BLaER1 (cell line): ENCODE results near the gene RAC3.

Experiments
- H3K27ac ChIP-seq: shearing (Covaris generic); formaldehyde crosslinking; 2 replicates; pipeline ENCODE4 v1.8.1; 2022
- H3K27me3 ChIP-seq: shearing (Covaris generic); formaldehyde crosslinking; 2 replicates; pipeline ENCODE4 v1.8.1; 2022
- H3K36me3 ChIP-seq: shearing (Covaris generic); formaldehyde crosslinking; 2 replicates; pipeline ENCODE4 v1.8.1; 2022
- H3K4me1 ChIP-seq: shearing (Covaris generic); formaldehyde crosslinking; 2 replicates; pipeline ENCODE4 v1.8.1; 2022
- H3K4me2 ChIP-seq: shearing (Covaris generic); formaldehyde crosslinking; 2 replicates; pipeline ENCODE4 v1.8.1; 2022
- H3K4me3 ChIP-seq: shearing (Covaris generic); formaldehyde crosslinking; 2 replicates; pipeline ENCODE4 v1.8.1; 2022
- H3K9ac ChIP-seq: shearing (Covaris generic); formaldehyde crosslinking; 2 replicates; pipeline ENCODE4 v1.8.1; 2022
- H3K9me3 ChIP-seq: shearing (Covaris generic); formaldehyde crosslinking; 2 replicates; pipeline ENCODE4 v1.8.1; 2022
- H4K20me1 ChIP-seq: shearing (Covaris generic); formaldehyde crosslinking; 2 replicates; pipeline ENCODE4 v1.8.1; 2022
- Cebpa-rat ChIP-seq: shearing (Covaris generic); IDR thresholded peaks from 2 replicates; pipeline ENCODE4 v1.8.1; 2022

RAC3 gene

DNA sequence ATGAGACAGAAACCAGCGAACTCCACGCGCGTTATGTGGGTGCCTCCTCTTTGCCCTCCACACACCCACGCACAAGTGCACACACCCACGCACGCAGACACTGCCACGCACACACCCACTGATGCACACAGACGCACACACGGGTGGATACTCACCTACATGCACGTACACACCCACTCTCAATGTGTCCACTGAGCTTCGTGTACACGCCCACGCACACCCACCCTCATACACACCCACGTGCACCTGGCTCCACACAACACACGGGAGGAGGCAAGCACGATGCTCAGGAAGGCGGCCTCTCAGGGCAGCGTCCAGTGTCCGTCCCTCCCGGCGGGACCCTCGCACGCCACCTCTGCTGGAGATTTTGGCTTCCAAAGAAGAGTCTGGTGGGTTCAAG is 15.9 kb downstream of the RAC3 start:
- H3K27ac ChIP-seq: no peak overlapping the region
- H4K20me1 ChIP-seq: peaks cover 6% of the 10 kb centered on the region
- no peak overlapping the region for H3K9ac ChIP-seq

DNA sequence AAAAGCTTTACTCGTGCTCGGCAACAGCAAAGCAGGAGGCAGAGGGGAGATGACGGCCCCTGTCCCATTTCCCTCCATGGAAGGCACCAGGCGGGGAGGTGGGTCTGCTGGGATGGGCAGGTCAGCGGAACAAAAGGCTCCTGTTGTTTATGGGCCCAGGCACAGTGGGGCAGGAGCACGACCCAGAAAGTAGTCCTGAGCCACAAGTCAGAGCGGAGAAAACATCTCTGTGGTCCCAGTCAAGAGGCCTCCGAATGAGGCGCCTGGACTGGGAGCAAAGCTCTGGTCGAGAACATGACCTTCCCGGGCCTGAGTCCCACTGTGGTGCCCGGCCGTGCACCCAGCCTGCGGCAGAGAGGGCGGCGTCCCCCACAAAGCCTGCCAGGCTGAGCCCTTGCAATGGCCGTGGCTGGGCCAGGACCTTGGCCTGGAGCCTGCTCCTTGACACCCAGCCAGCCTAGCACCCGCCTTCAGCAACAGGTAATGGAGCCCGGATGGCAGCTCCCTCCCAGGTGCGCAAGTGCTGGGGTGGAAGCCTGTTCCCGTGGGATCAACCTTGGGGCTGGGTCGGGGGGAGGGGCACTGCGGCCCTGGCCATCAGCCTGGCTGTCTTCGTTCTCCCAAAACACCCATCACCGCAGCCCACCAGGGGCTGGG is 16.6 kb downstream of the RAC3 start:
- peaks cover 21% of the 10 kb centered on the region for H3K4me1 ChIP-seq
- H3K27me3 ChIP-seq: no peaks in the 10 kb centered on the region
- no peak overlapping the region for H3K4me3 ChIP-seq
- no peak overlapping the region for H3K4me2 ChIP-seq
- H3K36me3 ChIP-seq: peaks cover 40% of the 10 kb centered on the region
- H3K9ac ChIP-seq: no peak overlapping the region
- H3K9me3 ChIP-seq: no peaks in the 10 kb centered on the region
- no peak for TF ChIP-seq Cebpa-rat
- no peak overlapping the region for H3K27ac ChIP-seq
- peaks cover 13% of the 10 kb centered on the region for H4K20me1 ChIP-seq

More for the DNA sequence above, 15.9 kb downstream of the RAC3 start:
- Histone ChIP-seq H3K4me1 (peaks cover 14% of the 10 kb centered on the region), H3K4me2 (no peak overlapping the region), H3K27me3 (no peaks in the 10 kb centered on the region), H3K9me3 (no peaks in the 10 kb centered on the region), H3K36me3 (peaks cover 40% of the 10 kb centered on the region), H3K4me3 (no peak overlapping the region)
- no peak for TF ChIP-seq Cebpa-rat

DNA sequence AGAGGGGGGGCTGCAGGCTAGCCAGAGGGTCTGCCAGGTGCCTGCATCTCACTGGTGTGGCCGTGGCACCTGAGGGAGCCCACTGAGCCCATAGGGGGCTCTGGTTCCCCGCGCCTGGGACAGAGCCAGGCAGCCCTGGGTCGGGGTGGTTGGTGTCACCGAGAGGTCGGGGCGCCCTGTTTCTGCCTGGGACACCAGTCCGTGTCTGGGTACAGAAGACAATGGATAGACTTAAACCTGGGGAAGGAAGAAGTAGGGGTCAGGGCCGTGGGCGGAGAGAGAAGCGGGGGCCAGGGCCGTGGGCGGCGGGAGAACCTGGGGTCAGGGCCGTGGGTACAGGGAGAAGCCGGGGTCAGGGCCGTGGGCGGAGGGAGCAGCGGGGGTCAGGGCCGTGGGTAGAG is 17.1 kb downstream of the RAC3 start:
- TF ChIP-seq Cebpa-rat: no peak
- Histone ChIP-seq H3K36me3 (peaks cover 45% of the 10 kb centered on the region), H4K20me1 (peaks cover 18% of the 10 kb centered on the region)

DNA sequence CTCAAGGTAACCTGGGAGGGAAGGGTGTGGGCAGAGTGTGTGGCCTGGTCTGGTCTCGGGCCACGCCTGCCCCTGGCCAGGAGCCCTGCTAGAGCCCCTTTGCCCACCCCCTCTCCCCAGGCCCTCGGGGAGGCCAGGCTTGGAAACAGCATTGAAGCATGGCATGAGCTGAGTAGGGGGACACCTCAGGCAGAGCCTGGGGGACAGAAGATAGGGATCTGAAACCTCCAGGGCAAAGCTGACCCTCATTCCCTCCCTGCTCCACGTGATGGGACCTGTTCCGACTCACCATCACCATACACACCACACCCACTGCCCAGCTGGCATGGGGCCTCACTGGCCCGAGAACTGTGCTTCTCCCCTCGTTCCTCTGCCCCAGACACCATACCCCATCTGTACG is 17.6 kb downstream of the RAC3 start:
- no peak overlapping the region for H3K4me2 ChIP-seq
- TF ChIP-seq Cebpa-rat: no peak

More for the DNA sequence above, 17.1 kb downstream of the RAC3 start:
- Histone ChIP-seq H3K9ac (no peak overlapping the region), H3K27ac (no peak overlapping the region), H3K4me2 (no peak overlapping the region), H3K4me1 (peaks cover 26% of the 10 kb centered on the region), H3K4me3 (no peak overlapping the region), H3K9me3 (no peaks in the 10 kb centered on the region), H3K27me3 (no peaks in the 10 kb centered on the region)

DNA sequence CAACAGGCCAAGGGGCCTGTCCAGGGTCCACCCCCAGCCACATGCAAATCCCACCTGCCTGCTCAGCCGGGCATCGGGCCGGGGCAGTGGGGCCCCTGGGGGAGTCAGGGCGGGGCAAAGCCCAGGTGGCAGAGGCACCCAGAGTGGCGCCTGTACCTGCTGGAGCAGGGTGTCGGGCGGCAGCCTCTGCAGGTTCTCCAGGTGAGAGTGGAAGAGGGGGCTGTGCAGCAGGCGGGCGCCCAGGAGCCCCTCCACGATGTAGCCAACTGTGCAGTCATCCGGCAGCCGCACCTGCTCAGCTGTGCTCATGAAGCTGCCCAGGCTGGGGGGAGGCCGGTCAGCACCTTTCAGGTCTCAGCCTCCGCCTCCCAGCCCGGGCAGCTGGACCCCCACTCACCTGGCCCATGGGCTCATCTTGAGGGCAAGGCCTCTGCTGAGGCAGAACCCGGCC is 18.1 kb downstream of the RAC3 start:
- H3K4me1 ChIP-seq: peaks cover 35% of the 10 kb centered on the region
- no peak for TF ChIP-seq Cebpa-rat
- no peaks in the 10 kb centered on the region for H3K27me3 ChIP-seq
- H3K27ac ChIP-seq: no peak overlapping the region
- H3K4me2 ChIP-seq: no peak overlapping the region
- H3K9me3 ChIP-seq: no peaks in the 10 kb centered on the region
- H3K4me3 ChIP-seq: no peak overlapping the region
- peaks cover 55% of the 10 kb centered on the region for H3K36me3 ChIP-seq
- H3K9ac ChIP-seq: no peak overlapping the region
- peaks cover 28% of the 10 kb centered on the region for H4K20me1 ChIP-seq

More for the DNA sequence above, 17.6 kb downstream of the RAC3 start:
- Histone ChIP-seq H3K4me1 (peaks cover 31% of the 10 kb centered on the region), H4K20me1 (peaks cover 23% of the 10 kb centered on the region), H3K9ac (no peak overlapping the region), H3K9me3 (no peaks in the 10 kb centered on the region), H3K4me3 (no peak overlapping the region), H3K27ac (no peak overlapping the region), H3K27me3 (no peaks in the 10 kb centered on the region), H3K36me3 (peaks cover 51% of the 10 kb centered on the region)

DNA sequence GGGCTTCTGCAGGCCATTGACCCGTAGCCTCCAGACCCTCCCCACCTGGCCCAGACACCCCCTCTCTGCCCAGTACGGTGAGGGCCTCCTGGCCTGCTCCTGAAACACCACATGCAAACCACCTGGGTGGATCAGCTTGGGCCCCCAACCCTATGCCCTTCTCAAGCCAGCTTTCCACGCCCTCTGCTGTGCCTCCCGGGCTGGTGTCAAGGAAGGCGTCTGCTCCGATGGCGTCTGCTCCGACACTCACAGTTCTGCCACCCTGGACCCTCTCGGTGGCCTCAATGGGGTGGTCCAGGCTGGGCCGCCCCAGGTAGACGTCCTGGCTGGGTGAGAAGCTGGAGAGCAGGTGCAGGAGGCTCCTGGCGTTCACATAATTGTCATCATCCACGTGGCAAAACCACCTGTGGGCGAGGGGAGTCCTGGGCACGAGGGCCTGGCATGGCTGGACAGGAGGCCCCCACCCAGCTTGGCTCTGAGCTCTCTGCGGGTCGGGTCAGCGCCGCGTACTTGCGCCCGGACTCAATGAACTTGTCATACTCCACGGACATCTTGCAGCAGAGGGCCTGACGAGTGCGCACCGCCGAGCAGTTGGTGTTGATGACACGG is 18.8 kb downstream of the RAC3 start:
- Histone ChIP-seq H4K20me1 (peaks cover 35% of the 10 kb centered on the region), H3K27me3 (no peaks in the 10 kb centered on the region), H3K9me3 (no peaks in the 10 kb centered on the region), H3K4me3 (peak overlapping the region; percentile 98), H3K27ac (no peak overlapping the region), H3K36me3 (peaks cover 62% of the 10 kb centered on the region), H3K4me2 (peak overlapping the region; percentile 98), H3K9ac (peak overlapping the region; percentile 88), H3K4me1 (peaks cover 42% of the 10 kb centered on the region)
- TF ChIP-seq Cebpa-rat: no peak

DNA sequence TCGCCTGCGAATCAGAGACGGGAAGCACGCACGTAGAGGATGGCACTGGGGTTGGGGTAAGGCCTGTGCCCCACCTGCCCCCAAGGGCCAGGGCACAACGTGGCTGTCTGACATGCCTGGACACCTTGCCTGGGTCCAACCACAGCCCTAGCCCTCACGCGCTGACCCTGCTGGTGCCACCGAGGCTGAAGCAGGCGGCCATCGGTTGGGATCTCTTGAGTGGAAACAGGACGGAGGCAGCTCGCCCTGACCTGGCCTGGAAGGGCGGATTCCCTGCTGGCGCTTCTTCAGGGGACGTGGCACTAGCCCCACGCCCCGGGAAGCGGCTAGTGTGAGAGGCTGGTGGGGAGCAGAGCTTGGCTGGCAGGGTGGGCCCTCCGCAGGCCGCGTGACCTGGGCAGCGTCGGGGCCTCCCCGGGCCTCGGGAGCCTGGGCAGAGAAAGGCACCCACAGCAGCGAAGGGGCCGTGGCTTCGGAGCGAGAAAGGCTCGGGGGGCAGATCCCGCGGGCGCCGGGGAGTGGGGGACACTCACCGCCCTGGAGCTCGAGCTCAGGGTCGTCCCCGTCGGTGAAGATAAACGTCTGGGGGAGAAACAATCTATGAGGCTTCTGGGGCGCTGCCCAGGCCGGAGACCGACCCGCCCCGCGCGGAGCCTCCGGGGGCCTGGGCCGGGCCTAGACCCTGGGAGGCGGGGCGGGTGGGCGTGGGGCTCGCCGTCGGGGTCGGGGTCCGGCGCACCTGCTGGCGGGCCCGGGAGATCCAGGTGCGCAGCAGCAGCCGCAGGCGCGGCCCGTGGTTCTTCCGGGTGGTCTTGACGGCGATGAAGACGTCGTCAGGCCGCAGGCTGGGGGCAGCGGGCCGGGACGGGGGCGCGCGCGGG is 19.5 kb downstream of the RAC3 start:
- Histone ChIP-seq H3K4me2 (peak overlapping the region; percentile 98), H3K4me3 (peak overlapping the region; percentile 98), H3K27me3 (no peaks in the 10 kb centered on the region), H3K9me3 (no peaks in the 10 kb centered on the region), H3K4me1 (peaks cover 42% of the 10 kb centered on the region), H3K36me3 (peaks cover 69% of the 10 kb centered on the region), H4K20me1 (peaks cover 40% of the 10 kb centered on the region), H3K9ac (peak overlapping the region; percentile 88), H3K27ac (peak overlapping the region; percentile 78)
- no peak for TF ChIP-seq Cebpa-rat

DNA sequence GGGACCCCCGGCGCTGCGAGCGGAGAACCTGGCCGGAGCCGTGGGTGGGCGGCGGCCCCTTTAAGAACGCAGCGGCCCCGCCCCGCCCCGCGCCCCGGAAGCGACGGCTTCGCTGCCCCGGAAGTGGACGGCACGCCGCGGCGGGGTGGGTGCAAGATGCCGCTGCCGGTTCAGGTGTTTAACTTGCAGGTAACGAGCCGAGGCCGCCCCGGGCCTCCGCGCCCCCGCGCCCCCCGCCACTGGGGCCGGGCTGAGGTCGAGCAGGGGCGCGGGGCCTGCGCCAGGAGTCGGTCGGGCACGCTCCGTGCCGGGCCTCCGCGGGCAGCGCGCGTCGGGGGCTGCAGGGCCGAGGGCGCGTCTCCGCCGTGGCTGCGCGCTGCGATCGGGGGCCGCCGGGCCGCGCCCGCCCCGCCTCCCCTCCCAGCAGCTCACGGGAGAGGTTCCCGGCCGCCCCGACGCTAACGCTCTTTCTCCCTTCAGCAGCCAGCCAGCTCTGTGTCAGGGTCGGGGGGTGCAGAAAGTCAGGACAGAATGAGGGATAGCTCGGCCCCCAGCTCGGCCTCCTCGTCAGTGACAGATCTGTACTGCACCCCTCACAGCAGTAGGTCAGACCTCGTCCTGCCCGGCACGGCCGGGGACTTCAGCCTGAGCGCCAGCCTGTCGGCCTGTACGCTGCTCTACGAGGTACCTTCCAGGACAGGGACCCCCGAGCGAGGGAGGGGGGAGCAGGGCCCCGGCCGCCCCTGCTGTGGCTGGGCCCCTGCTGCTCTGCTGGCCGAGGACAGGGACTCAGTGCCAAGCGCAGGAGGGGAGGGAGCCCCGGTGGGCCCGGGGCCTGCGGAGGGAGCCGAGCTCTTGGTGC is 20.5 kb downstream of the RAC3 start, which contains the start of the genes GPS1 and RFNG:
GPS1 (plus strand) TSS at position 123 of the 862 bp plus-strand sequence; CDS start at position 157, 34 bp downstream.
RFNG (minus strand) TSS at position 36 of the 862 bp plus-strand sequence. CDS start 45 bp downstream, outside the sequence.
- Histone ChIP-seq H4K20me1 (peaks cover 50% of the 10 kb centered on the region), H3K4me2 (peak within 1 kb of the TSS; percentile 98), H3K36me3 (peaks cover 74% of the 10 kb centered on the region), H3K27me3 (no peaks in the 10 kb centered on the region), H3K9me3 (no peaks in the 10 kb centered on the region), H3K4me1 (peaks cover 45% of the 10 kb centered on the region), H3K9ac (peak within 1 kb of the TSS; percentile 88), H3K27ac (peak within 1 kb of the TSS; percentile 78), H3K4me3 (peak within 1 kb of the TSS; percentile 98)
- no peak for TF ChIP-seq Cebpa-rat

DNA sequence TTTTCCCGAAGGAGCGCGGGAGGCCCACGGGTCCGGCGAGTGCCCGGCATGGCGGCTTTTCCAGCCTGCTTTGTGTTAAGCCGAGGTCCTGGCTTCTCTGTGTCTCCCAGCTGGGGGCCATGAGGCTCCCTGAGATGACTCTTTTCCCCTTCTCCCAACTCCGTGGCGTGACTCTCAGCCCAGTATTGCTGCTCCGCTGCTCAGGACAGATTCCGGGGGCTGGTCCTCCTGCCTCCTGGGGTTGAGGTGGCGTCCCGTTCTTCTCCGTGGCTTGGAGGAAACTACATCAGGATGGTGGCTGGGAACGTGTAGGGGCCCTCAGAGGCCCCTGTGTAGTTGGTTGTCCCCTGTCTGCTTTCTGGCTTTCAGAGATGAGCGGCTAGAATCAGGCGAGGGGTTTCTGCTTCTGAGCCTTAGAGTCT is 21.2 kb downstream of the RAC3 start:
- Histone ChIP-seq H3K4me1 (peaks cover 51% of the 10 kb centered on the region), H3K9ac (peak overlapping the region; percentile 88), H3K27me3 (no peaks in the 10 kb centered on the region), H3K4me3 (peak overlapping the region; percentile 98), H4K20me1 (peaks cover 57% of the 10 kb centered on the region), H3K27ac (peak overlapping the region; percentile 78), H3K4me2 (peak overlapping the region; percentile 98), H3K9me3 (no peaks in the 10 kb centered on the region), H3K36me3 (peaks cover 74% of the 10 kb centered on the region)
- TF ChIP-seq Cebpa-rat: no peak
